Measurements from ENCODE around the gene OR10H1.

GRCh38 chr19:15758379-15758778 lies 57.1 kb downstream of the OR10H1 start:
- no peak for TF ChIP-seq CTCF (IDR thresholded peaks at IDR 0.05; ENCODE audit: low read depth, low read length, missing input control)
- no peak for TF ChIP-seq YY1 (IDR thresholded peaks at IDR 0.05)
- TF ChIP-seq MAX (IDR thresholded peaks at IDR 0.05): no peak
- peak; percentile 41 to 59 for TF ChIP-seq HNF4A (conservative IDR thresholded peaks at IDR 0.05)
- TF ChIP-seq REST (IDR thresholded peaks at IDR 0.05): no peak
- no peak for TF ChIP-seq ATF3 (IDR thresholded peaks at IDR 0.05)
- no peak for TF ChIP-seq JUND (IDR thresholded peaks at IDR 0.05)
- TF ChIP-seq EGR1 (IDR thresholded peaks at IDR 0.05; ENCODE audit: low read depth in 2 of 2): no peak
- no peak for TF ChIP-seq GABPA (IDR thresholded peaks at IDR 0.05 in 1 of 2, conservative IDR thresholded peaks at IDR 0.05 in 1 of 2)
- TF ChIP-seq HNF4G (IDR thresholded peaks at IDR 0.05): no peak
- no peak for TF ChIP-seq TAF1 (conservative IDR thresholded peaks at IDR 0.05)
- TF ChIP-seq FOXA1 (IDR thresholded peaks at IDR 0.05): no peak
- peak in 1 of 2 donors; percentile 67 for TF ChIP-seq RAD21 (IDR thresholded peaks at IDR 0.05)
- peak; percentile 32 for TF ChIP-seq SP1 (IDR thresholded peaks at IDR 0.05)

Data from liver (tissue), 3 donors.